AG20443 (cell line): ENCODE measurements around the gene ZNF322.

Experiments
- DNase-seq: peaks from one replicate; pipeline ENCODE4 v3.0.0; 2012; ENCODE audit warnings: low spot score, mixed read lengths

ZNF322 gene

GRCh38 chr6:26588965-26589364 is 70.6 kb downstream of the ZNF322 start:
- no peak for DNase-seq
